ENCODE data around the gene AAK1.
"Not testable (repeated sequence)": the region's sequence is repeated elsewhere in the genome, so short reads cannot be mapped to it uniquely, and the experiment has no call there.

AAK1 gene

GRCh38 chr2:69623236-69623635 is 20.3 kb downstream of the AAK1 start:
- no peak for DNase-seq

- DNase-seq, result not testable (repeated sequence)
These were observed 20.7 kb downstream of the AAK1 start for GRCh38 chr2:69622805-69623204.

- not testable (repeated sequence) for DNase-seq
These were observed 21.5 kb downstream of the AAK1 start for GRCh38 chr2:69622017-69622540.

DNA sequence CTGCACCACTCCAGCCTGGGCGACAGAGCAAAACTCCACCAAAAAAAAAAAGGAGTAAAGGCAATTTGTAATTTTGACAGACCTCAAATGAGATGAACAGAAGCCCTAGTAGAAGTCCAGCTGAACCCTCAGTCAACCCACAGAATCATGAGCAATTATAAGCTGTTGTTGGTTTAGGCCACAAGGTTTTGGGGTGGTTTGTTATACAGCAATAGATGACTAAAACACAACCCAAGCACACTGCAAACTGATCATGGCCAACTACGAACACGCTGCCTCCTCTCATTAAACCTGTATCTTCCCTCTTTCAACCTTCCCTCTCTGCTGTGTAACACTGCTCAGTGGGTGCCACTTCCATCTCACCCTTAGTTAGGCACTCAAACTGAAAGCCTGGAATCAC is 22.1 kb downstream of the AAK1 start:
- DNase-seq, result no peak

- no peak for DNase-seq
These were observed 22.7 kb downstream of the AAK1 start for GRCh38 chr2:69620870-69621269.

GRCh38 chr2:69619725-69620124 is 23.8 kb downstream of the AAK1 start:
- no peak for DNase-seq

DNA sequence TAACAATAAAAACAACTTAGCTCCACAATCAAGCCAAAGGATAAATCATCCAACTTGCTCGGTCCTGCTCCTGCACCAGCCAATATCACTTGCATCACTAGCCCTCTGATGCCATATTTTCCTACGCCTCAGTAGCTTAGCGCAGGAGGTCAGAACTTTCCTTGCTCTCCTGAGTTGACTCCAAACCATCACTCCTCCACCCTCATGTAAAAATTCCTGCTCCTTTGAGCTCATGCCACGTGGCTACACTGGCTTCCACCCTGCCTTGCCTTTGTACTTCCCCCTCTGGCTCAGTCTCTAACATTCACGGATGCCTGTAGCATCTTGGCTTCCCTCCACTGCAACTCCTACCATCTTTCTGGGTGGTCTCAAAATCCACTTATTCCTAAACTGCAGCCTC is 25.2 kb downstream of the AAK1 start:
- no peak for DNase-seq

DNA sequence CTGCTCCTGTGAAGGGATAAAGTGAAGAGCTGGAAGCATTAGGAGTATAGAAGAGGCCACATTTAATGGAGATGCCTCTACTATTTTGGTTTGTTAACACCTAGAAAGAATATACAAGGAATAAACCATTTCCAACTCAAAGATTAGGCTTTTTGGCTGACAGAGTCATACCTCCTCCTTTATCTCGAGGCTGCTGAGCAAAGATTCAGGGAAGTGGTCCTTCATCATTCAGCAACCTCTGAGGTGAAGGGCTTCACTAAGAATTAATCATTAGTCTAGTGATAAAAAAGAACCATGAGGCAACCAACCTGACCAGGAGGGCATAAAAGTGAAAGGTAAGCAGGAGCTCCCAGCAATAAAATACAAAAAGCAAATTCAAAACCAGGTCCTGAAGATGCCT is 25.8 kb downstream of the AAK1 start:
- no peak for DNase-seq

DNA sequence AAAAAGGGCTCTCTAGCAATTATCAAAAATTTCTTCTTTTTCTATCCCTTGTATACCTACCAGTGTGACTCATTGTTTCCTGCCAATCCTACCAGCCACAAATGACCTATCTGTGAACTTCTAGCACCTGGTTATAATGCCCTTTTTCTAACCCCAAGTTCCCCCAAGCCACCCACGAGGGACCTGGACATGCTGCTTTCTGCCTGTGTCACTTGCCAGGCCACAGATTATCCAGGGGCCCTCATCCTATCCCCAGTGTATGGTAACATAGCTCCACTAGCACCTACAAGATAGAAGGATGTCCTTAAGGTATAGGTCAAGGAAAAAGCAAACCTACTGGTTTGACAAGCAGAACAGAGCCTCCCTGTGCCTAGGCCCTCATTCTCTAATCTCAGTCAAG is 26.8 kb downstream of the AAK1 start:
- DNase-seq, result no peak

DNA sequence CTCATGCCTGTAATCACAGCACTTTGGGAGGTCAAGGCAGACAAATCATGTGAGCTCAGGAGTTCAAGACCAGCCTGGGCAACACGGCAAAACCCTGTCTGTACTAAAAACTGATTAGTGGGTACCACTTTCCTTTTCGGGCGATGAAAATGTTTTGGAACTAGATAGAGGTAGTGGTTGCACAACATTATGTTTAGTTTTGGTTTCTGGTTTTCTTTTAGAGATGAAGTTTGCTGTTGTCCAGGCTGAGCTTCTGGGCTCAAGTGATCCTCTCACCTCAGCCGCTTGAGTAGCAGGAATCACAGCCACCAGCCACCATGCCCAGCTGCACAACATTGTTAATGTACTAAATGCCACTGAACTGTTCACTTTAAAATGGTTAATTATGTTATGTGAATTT is 27.6 kb downstream of the AAK1 start:
- no peak for DNase-seq

GRCh38 chr2:69615078-69615625 is 28.4 kb downstream of the AAK1 start:
- no peak for DNase-seq

- DNase-seq, result no peak
These were observed 30.8 kb downstream of the AAK1 start for GRCh38 chr2:69612707-69613106.

- DNase-seq, result no peak
These were observed 31.3 kb downstream of the AAK1 start for GRCh38 chr2:69612200-69612599.

DNA sequence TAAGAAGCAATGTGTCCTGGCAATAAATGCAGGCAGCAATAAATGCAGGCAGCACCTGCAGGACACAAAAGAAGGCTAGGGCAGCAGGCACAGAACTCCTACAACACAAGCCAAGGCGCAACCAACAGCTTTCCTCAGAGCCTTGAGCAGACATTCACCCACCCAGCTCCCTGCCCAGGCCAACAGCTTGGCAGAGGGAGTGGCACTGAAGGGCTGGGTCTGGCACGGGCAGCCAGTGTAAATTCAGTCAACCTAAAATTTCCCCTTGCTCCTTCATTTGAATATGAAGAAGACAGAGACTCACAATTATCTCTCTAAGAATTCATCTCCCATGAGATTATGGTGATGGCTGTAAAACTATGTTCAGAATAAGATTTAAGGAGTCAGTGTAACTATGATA is 35.4 kb downstream of the AAK1 start:
- no peak for DNase-seq

- DNase-seq, result not testable (repeated sequence)
These were observed 36.8 kb downstream of the AAK1 start for GRCh38 chr2:69606771-69607170.

DNA sequence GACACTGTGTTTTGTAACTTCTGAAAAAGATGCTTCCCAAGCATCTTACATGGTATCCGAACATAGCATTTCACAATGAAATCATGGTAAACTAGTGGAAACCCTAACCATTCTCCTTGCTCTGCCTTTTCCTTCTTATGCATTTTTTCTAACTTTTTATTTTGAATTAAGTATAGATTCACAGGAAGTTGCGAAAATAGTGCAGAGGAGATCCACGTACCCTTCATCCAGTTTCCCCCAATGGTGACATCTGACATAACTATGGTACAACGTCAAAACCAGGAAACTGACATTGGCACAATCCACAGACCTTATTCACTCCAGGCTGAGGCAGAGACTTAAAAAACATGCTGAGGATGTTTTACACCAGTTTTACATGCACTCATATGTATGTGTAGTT is 38.3 kb downstream of the AAK1 start:
- DNase-seq, result no peak

DNA sequence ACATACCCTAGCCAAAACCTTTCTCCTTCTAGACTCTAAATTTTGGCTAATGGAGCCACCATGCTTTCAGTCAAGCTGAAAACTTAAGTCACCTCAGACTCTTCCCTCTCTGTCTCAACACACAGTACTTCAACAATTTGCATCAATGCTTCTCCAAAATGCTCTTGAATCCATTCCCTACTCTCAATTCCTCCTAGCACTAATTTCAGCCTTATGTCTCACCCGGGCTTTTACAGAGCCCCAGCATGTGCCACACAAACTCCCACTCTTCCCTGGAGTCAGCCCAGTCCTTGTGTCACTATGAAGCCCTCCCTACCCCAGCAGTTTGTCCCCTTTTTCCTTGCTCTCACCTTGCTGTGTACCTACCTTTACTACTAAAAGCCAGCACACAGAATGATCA is 38.7 kb downstream of the AAK1 start:
- DNase-seq, result no peak

DNA sequence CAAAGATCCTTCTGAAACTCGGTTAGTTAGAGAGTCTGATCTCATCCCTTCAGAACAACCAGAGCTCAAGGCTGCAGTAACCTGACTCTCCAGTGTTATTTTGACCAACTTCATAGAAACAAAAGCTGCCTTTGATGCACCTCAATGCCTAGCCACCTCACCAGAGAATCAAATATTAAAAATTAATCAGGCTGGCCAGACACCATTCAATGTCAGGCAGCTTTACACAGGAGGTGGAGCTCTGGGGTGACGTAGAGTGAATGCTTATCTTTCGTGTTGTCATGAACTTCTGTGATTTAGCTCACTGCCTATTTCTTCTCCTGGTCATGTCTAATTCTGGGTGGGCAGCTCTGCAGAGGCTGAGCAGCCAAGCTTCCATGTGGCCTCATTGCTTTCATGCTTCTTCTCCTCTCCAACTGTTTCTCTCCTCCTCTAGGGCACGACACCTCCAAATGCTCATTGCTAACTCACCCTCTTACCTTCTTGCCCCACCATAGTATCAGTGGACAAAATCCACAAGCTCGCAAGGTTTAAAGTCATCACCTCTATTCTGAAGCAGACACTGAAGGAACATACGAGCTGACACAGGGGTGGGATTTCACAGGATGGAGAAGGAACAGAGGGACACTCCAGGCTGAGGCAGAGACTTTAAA is 39.4 kb downstream of the AAK1 start:
- no peak for DNase-seq

GRCh38 chr2:69603146-69603743 is 40.3 kb downstream of the AAK1 start:
- no peak for DNase-seq

DNA sequence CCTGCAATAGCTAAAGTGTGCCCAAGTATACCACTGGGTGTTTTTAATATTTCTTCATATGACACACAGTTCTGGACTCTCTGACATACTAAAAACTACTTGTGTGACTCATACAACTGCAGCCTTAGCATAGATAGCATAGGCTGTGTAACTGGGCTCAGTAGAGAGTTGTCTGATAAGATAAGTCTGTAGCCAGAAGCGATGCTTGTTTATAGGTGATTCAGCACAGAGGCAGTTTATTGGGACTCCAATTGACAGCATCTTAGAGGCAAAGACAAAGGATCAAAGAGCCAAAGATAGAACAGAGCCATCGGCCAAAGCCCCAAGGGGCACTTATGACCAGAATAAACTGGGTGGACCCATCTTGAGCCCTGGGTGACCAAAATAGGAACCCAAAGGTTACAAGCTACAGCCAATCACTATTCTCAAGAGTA is 42.3 kb downstream of the AAK1 start:
- no peak for DNase-seq

GRCh38 chr2:69600425-69600824 is 43.1 kb downstream of the AAK1 start:
- DNase-seq, result no peak

GRCh38 chr2:69597843-69598610 is 45.5 kb downstream of the AAK1 start:
- no peak for DNase-seq

DNA sequence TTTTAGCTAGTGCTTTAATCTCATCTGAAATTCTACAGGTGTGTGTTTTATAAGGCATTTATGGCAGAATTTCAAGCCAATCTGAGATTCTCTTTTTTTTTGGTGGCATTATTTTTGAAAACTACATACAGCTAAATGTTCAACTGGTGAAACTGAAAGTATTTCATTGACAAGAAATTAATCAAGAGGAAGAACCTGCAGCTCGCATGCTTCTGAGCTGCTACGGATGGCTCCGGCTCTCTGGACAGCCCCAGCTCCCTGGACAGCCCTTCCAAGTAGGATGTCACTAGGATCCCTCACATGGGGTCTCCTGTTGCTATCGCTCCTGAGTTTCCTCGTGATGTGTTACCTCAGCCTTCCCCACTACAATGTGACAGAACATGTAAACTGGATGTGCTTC is 46.4 kb downstream of the AAK1 start:
- no peak for DNase-seq

DNA sequence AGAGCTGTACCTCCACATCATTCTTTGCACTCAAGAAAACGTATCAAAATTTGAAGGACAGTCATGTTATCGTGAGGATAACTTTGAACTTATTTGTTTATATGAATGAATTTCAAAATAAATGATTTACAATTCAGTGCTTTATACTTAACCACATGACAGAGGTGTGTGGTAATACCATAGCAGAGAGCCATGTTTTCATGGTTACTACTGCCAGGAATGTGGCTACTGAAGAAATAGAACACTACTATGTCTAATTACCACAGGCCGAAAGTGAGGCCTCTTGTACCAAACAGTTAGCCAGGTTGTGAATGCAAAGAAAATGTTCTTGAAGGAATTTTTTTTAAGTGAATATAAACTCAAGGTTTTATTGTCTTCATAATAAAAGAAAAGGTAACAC is 49.2 kb downstream of the AAK1 start:
- no peak for DNase-seq
